ENCODE data around the gene TMEM232. TPM values are rescaled to one million over a fixed set of nuclear protein-coding genes. Genes with fewer than 3 reads are reported as not detected.
A peak's percentile ranks its signal among the peaks of the same experiment; 100 is the strongest.

The TMEM232 gene
- total RNA-seq, 1 experiment from 2014 or later = 1.3 TPM

DNA sequence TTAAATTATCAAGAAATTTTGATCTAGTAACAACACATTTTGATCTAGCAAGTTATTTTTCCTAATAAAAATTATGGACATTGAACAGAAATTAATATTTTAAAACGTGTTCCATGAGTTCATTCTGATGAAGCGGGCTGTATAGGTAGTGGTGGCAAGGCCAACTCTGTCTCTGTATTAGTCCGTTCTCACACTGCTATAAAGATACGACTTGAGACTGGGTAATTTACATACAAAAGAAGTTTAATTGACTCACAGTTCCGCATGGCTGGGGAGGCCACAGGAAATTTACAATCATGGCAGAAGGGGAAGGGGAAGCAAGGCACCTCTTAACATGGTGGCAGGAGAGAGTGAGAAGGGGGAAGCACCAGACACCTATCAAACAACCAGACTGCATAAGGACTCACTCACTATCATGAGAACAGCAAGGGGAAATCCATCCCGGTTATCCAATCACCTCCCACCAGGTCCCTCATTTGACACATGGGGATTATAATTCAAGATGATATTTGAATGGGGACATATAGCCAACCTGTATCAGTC is 61.2 kb downstream of the TMEM232 start:
- H3K36me3 Mint-ChIP-seq = no peaks in the 10 kb centered on the region
- peaks cover 10% of the 10 kb centered on the region for H3K4me1 Mint-ChIP-seq
- DNase-seq (ENCODE audit: low spot score) (no peak), ATAC-seq (peak; percentile 62)
- ChIA-PET CTCF (no interaction called here), POLR2A (no interaction called here)
- TF ChIP-seq ATF1 (CRISPR knock-in tag; IDR thresholded peaks at IDR 0.05) (no peak), GRHL2 (CRISPR knock-in tag; IDR thresholded peaks at IDR 0.05; ENCODE audit: insufficient replicate concordance, severe bottlenecking) (no peak), NFATC4 (CRISPR knock-in tag; IDR thresholded peaks at IDR 0.05) (no peak), NR3C1 (CRISPR knock-in tag; conservative IDR thresholded peaks at IDR 0.05; ENCODE audit: low read depth) (no peak), ETV6 (CRISPR knock-in tag; IDR thresholded peaks at IDR 0.05) (no peak), ZNF423 (CRISPR knock-in tag; IDR thresholded peaks at IDR 0.05) (no peak), CREB1 (CRISPR knock-in tag; IDR thresholded peaks at IDR 0.05) (no peak), ZNF396 (CRISPR knock-in tag; IDR thresholded peaks at IDR 0.05; ENCODE audit: borderline replicate concordance) (no peak), IRF2 (CRISPR knock-in tag; IDR thresholded peaks at IDR 0.05; ENCODE audit: borderline replicate concordance, low read depth) (no peak), GABPB1 (CRISPR knock-in tag; IDR thresholded peaks at IDR 0.05) (no peak), ZNF232 (CRISPR knock-in tag; IDR thresholded peaks at IDR 0.05) (no peak), ZNF425 (CRISPR knock-in tag; conservative IDR thresholded peaks at IDR 0.05) (no peak), SP1 (CRISPR knock-in tag; conservative IDR thresholded peaks at IDR 0.05) (no peak)
- TF ChIP-seq, protein P1, sequence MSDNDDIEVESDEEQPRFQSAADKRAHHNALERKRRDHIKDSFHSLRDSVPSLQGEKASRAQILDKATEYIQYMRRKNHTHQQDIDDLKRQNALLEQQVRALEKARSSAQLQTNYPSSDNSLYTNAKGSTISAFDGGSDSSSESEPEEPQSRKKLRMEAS (CRISPR knock-in tag; IDR thresholded peaks at IDR 0.05) = no peak
- TF ChIP-seq, protein P2, sequence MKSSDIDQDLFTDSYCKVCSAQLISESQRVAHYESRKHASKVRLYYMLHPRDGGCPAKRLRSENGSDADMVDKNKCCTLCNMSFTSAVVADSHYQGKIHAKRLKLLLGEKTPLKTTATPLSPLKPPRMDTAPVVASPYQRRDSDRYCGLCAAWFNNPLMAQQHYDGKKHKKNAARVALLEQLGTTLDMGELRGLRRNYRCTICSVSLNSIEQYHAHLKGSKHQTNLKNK (CRISPR knock-in tag; IDR thresholded peaks at IDR 0.05) = no peak
- TF ChIP-seq, protein P3, sequence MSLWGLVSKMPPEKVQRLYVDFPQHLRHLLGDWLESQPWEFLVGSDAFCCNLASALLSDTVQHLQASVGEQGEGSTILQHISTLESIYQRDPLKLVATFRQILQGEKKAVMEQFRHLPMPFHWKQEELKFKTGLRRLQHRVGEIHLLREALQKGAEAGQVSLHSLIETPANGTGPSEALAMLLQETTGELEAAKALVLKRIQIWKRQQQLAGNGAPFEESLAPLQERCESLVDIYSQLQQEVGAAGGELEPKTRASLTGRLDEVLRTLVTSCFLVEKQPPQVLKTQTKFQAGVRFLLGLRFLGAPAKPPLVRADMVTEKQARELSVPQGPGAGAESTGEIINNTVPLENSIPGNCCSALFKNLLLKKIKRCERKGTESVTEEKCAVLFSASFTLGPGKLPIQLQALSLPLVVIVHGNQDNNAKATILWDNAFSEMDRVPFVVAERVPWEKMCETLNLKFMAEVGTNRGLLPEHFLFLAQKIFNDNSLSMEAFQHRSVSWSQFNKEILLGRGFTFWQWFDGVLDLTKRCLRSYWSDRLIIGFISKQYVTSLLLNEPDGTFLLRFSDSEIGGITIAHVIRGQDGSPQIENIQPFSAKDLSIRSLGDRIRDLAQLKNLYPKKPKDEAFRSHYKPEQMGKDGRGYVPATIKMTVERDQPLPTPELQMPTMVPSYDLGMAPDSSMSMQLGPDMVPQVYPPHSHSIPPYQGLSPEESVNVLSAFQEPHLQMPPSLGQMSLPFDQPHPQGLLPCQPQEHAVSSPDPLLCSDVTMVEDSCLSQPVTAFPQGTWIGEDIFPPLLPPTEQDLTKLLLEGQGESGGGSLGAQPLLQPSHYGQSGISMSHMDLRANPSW (CRISPR knock-in tag; conservative IDR thresholded peaks at IDR 0.05; ENCODE audit: low read depth) = no peak
- TF ChIP-seq, protein P4, sequence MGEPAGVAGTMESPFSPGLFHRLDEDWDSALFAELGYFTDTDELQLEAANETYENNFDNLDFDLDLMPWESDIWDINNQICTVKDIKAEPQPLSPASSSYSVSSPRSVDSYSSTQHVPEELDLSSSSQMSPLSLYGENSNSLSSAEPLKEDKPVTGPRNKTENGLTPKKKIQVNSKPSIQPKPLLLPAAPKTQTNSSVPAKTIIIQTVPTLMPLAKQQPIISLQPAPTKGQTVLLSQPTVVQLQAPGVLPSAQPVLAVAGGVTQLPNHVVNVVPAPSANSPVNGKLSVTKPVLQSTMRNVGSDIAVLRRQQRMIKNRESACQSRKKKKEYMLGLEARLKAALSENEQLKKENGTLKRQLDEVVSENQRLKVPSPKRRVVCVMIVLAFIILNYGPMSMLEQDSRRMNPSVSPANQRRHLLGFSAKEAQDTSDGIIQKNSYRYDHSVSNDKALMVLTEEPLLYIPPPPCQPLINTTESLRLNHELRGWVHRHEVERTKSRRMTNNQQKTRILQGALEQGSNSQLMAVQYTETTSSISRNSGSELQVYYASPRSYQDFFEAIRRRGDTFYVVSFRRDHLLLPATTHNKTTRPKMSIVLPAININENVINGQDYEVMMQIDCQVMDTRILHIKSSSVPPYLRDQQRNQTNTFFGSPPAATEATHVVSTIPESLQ (CRISPR knock-in tag; IDR thresholded peaks at IDR 0.05) = no peak
- TF ChIP-seq, protein P5, sequence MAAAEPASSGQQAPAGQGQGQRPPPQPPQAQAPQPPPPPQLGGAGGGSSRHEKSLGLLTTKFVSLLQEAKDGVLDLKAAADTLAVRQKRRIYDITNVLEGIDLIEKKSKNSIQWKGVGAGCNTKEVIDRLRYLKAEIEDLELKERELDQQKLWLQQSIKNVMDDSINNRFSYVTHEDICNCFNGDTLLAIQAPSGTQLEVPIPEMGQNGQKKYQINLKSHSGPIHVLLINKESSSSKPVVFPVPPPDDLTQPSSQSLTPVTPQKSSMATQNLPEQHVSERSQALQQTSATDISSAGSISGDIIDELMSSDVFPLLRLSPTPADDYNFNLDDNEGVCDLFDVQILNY (CRISPR knock-in tag; IDR thresholded peaks at IDR 0.05) = no peak
- H3K27ac Mint-ChIP-seq = no peak overlapping the region
- no peak overlapping the region for H3K4me3 Mint-ChIP-seq
- H3K9me3 Mint-ChIP-seq = no peaks in the 10 kb centered on the region
- H3K27me3 Mint-ChIP-seq (ENCODE audit: low read depth) = no peaks in the 10 kb centered on the region; the same call in 1 of the 2 replicates

DNA sequence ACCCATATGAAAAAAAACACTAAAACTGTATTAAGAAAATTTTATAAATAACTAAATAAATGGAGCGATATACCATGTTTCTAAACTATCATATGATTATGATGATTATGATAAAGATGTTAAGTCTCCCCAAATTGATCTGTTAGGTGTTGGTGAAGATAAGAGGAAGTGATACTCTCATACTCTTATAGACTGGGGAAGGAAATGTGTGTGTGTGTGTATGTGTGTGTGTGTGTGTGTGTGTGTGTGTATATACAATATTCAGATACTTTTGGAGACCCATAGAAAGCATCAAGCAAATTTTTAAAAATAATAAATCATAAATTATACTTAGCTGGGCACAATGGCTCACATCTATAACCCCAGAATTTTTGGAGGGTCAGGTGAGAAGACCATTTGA is 62.9 kb downstream of the TMEM232 start:
- DNase-seq (ENCODE audit: low spot score) = no peak
- POLR2A ChIA-PET = no interaction called here
- TF ChIP-seq ATF1 (CRISPR knock-in tag; IDR thresholded peaks at IDR 0.05) (no peak), JUN (CRISPR knock-in tag; IDR thresholded peaks at IDR 0.05) (no peak), ATF3 (CRISPR knock-in tag; conservative IDR thresholded peaks at IDR 0.05) (no peak), ZNF138 (CRISPR knock-in tag; conservative IDR thresholded peaks at IDR 0.05) (no peak), CREM (CRISPR knock-in tag; IDR thresholded peaks at IDR 0.05) (no peak), TP53 (CRISPR knock-in tag; IDR thresholded peaks at IDR 0.05) (no peak), SOX15 (CRISPR knock-in tag; IDR thresholded peaks at IDR 0.05) (no peak), FOXP1 (CRISPR knock-in tag; IDR thresholded peaks at IDR 0.05; ENCODE audit: borderline replicate concordance) (no peak), TEAD4 (CRISPR knock-in tag; IDR thresholded peaks at IDR 0.05) (no peak), NR2C2 (CRISPR knock-in tag; IDR thresholded peaks at IDR 0.05) (no peak), TCF7 (CRISPR knock-in tag; IDR thresholded peaks at IDR 0.05; ENCODE audit: low read depth) (no peak), NFE2L1 (CRISPR knock-in tag; IDR thresholded peaks at IDR 0.05) (no peak)

More for the DNA sequence above, 62.9 kb downstream of the TMEM232 start:
- H3K4me3 Mint-ChIP-seq = no peak overlapping the region
- H3K27me3 Mint-ChIP-seq (ENCODE audit: low read depth) = no peaks in the 10 kb centered on the region; the same call in 1 of the 2 replicates
- no peak overlapping the region for H3K27ac Mint-ChIP-seq
- ATAC-seq = no peak
- no peaks in the 10 kb centered on the region for H3K36me3 Mint-ChIP-seq
- no peaks in the 10 kb centered on the region for H3K9me3 Mint-ChIP-seq
- peaks cover 19% of the 10 kb centered on the region for H3K4me1 Mint-ChIP-seq
- CTCF ChIA-PET = no interaction called here

All from WTC11 (cell line).